ENCODE results near the gene ATG7. TPM values are rescaled to one million over a fixed set of nuclear protein-coding genes. Genes with fewer than 3 reads are reported as not detected.

The ATG7 gene
- polyA plus RNA-seq, 2 donors, result 5.8 to 13.1 TPM

DNA sequence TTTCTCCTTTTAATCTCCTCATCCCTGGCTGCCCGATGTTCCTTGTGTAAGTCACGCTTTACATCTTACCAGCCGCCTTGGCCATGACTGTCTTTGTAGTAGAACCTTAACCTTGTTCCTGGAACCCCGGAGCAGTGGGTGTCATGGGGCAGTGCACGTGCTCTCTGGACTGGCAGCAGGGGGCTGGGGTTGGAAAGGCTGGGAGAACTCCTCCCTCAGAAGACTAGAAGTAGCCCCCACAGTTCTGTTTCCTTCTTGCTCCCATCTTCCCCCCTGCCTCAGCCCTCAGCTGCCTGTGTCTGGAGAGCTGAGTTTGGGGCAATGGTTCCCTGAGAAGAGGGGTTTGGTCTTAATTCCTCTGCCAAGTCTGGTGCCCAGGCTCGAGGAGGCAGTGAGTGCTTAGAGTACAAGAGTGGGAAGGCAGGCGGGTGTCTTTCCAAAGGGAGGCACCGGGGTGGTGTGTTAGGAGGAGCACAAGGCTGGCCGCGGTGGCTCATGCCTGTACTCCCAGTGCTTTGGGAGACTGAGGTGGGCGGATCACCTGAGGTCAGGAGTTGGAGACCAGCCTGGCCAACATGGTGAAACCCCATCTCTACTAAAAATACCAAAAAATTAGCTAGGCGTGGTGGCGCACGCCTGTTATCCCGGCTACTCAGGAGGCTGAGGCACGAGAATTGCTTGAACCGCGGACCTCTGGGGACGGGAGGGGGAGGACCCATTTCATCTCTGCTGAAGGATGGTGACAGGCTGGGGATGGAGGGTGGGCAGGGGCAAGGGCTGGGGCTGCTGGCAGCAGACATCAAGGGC, 271.1 kb downstream of the ATG7 start:
- Histone ChIP-seq H3K9me3 (ENCODE audit: control insufficient read depth in 2 of 2, insufficient read depth in 1 of 2, low read depth in 1 of 2, low read length in 1 of 2) (no peaks in the 10 kb centered on the region), H3K4me1 (ENCODE audit: control insufficient read depth in 2 of 2, insufficient read depth in 2 of 2, low read length in 1 of 2) (peaks cover 0 to 2% of the 10 kb centered on the region in 2 donors), H3K4me3 (ENCODE audit: low read depth in 1 of 2, low read length in 2 of 2) (no peak overlapping the region), H3K36me3 (ENCODE audit: control insufficient read depth in 2 of 2, insufficient read depth in 2 of 2, low read length in 1 of 2) (no peaks in the 10 kb centered on the region), H3K27me3 (ENCODE audit: control insufficient read depth in 1 of 2, insufficient read depth in 2 of 2, low read length in 2 of 2) (no peaks in the 10 kb centered on the region), H3K27ac (ENCODE audit: low read depth in 2 of 2, low read length in 1 of 2) (no peak overlapping the region)
- 93 to 95% methylated on average over 19 of the region's 19 CpGs for WGBS, 2 donors

- H3K9me3 ChIP-seq (ENCODE audit: control insufficient read depth in 2 of 2, insufficient read depth in 1 of 2, low read depth in 1 of 2, low read length in 1 of 2), result no peaks in the 10 kb centered on the region
- no peak overlapping the region for H3K27ac ChIP-seq (ENCODE audit: low read depth in 2 of 2, low read length in 1 of 2)
- peaks cover 0 to 2% of the 10 kb centered on the region in 2 donors for H3K4me1 ChIP-seq (ENCODE audit: control insufficient read depth in 2 of 2, insufficient read depth in 2 of 2, low read length in 1 of 2)
- H3K4me3 ChIP-seq (ENCODE audit: low read depth in 1 of 2, low read length in 2 of 2), result no peak overlapping the region
- no peaks in the 10 kb centered on the region for H3K36me3 ChIP-seq (ENCODE audit: control insufficient read depth in 2 of 2, insufficient read depth in 2 of 2, low read length in 1 of 2)
- WGBS, 2 donors, result 91% methylated on average over 6 of the region's 6 CpGs
- H3K27me3 ChIP-seq (ENCODE audit: control insufficient read depth in 1 of 2, insufficient read depth in 2 of 2, low read length in 2 of 2), result no peaks in the 10 kb centered on the region
These were observed 271.8 kb downstream of the ATG7 start for GRCh38 chr3:11543948-11544387.

GRCh38 chr3:11544412-11545181, 272.4 kb downstream of the ATG7 start:
- H3K4me3 ChIP-seq (ENCODE audit: low read depth in 1 of 2, low read length in 2 of 2), result no peak overlapping the region
- peaks cover 2% of the 10 kb centered on the region in 2 donors for H3K4me1 ChIP-seq (ENCODE audit: control insufficient read depth in 2 of 2, insufficient read depth in 2 of 2, low read length in 1 of 2)
- H3K9me3 ChIP-seq (ENCODE audit: control insufficient read depth in 2 of 2, insufficient read depth in 1 of 2, low read depth in 1 of 2, low read length in 1 of 2), result no peaks in the 10 kb centered on the region
- no peak overlapping the region for H3K27ac ChIP-seq (ENCODE audit: low read depth in 2 of 2, low read length in 1 of 2)
- WGBS, 2 donors, result 75 to 77% methylated on average over 17 of the region's 17 CpGs
- H3K36me3 ChIP-seq (ENCODE audit: control insufficient read depth in 2 of 2, insufficient read depth in 2 of 2, low read length in 1 of 2), result no peaks in the 10 kb centered on the region
- H3K27me3 ChIP-seq (ENCODE audit: control insufficient read depth in 1 of 2, insufficient read depth in 2 of 2, low read length in 2 of 2), result no peaks in the 10 kb centered on the region

GRCh38 chr3:11545186-11545851, 273.1 kb downstream of the ATG7 start:
- Histone ChIP-seq H3K36me3 (ENCODE audit: control insufficient read depth in 2 of 2, insufficient read depth in 2 of 2, low read length in 1 of 2) (no peaks in the 10 kb centered on the region), H3K27me3 (ENCODE audit: control insufficient read depth in 1 of 2, insufficient read depth in 2 of 2, low read length in 2 of 2) (no peaks in the 10 kb centered on the region), H3K4me1 (ENCODE audit: control insufficient read depth in 2 of 2, insufficient read depth in 2 of 2, low read length in 1 of 2) (peaks cover 2% of the 10 kb centered on the region in 2 donors), H3K27ac (ENCODE audit: low read depth in 2 of 2, low read length in 1 of 2) (no peak overlapping the region), H3K9me3 (ENCODE audit: control insufficient read depth in 2 of 2, insufficient read depth in 1 of 2, low read depth in 1 of 2, low read length in 1 of 2) (no peaks in the 10 kb centered on the region), H3K4me3 (ENCODE audit: low read depth in 1 of 2, low read length in 2 of 2) (no peak overlapping the region)
- WGBS, 2 donors, result 78 to 80% methylated on average over 16 of the region's 16 CpGs

GRCh38 chr3:11546657-11547302, 274.6 kb downstream of the ATG7 start:
- Histone ChIP-seq H3K27me3 (ENCODE audit: control insufficient read depth in 1 of 2, insufficient read depth in 2 of 2, low read length in 2 of 2) (no peaks in the 10 kb centered on the region), H3K36me3 (ENCODE audit: control insufficient read depth in 2 of 2, insufficient read depth in 2 of 2, low read length in 1 of 2) (no peaks in the 10 kb centered on the region), H3K9me3 (ENCODE audit: control insufficient read depth in 2 of 2, insufficient read depth in 1 of 2, low read depth in 1 of 2, low read length in 1 of 2) (no peaks in the 10 kb centered on the region), H3K4me1 (ENCODE audit: control insufficient read depth in 2 of 2, insufficient read depth in 2 of 2, low read length in 1 of 2) (peaks cover 2% of the 10 kb centered on the region in 2 donors), H3K27ac (ENCODE audit: low read depth in 2 of 2, low read length in 1 of 2) (no peak overlapping the region), H3K4me3 (ENCODE audit: low read depth in 1 of 2, low read length in 2 of 2) (no peak overlapping the region)
- WGBS, 2 donors, result 92% methylated on average over 9 of the region's 9 CpGs

GRCh38 chr3:11547498-11547897, 275.3 kb downstream of the ATG7 start:
- Histone ChIP-seq H3K27me3 (ENCODE audit: control insufficient read depth in 1 of 2, insufficient read depth in 2 of 2, low read length in 2 of 2) (no peaks in the 10 kb centered on the region), H3K9me3 (ENCODE audit: control insufficient read depth in 2 of 2, insufficient read depth in 1 of 2, low read depth in 1 of 2, low read length in 1 of 2) (no peaks in the 10 kb centered on the region), H3K27ac (ENCODE audit: low read depth in 2 of 2, low read length in 1 of 2) (no peak overlapping the region), H3K4me1 (ENCODE audit: control insufficient read depth in 2 of 2, insufficient read depth in 2 of 2, low read length in 1 of 2) (peaks cover 0 to 2% of the 10 kb centered on the region in 2 donors), H3K36me3 (ENCODE audit: control insufficient read depth in 2 of 2, insufficient read depth in 2 of 2, low read length in 1 of 2) (no peaks in the 10 kb centered on the region), H3K4me3 (ENCODE audit: low read depth in 1 of 2, low read length in 2 of 2) (no peak overlapping the region)
- 91 to 94% methylated on average over 2 of the region's 2 CpGs for WGBS, 2 donors

GRCh38 chr3:11548721-11549131, 276.5 kb downstream of the ATG7 start:
- Histone ChIP-seq H3K27me3 (ENCODE audit: control insufficient read depth in 1 of 2, insufficient read depth in 2 of 2, low read length in 2 of 2) (no peaks in the 10 kb centered on the region), H3K4me1 (ENCODE audit: control insufficient read depth in 2 of 2, insufficient read depth in 2 of 2, low read length in 1 of 2) (peaks cover under 1 to 5% of the 10 kb centered on the region in 2 donors), H3K27ac (ENCODE audit: low read depth in 2 of 2, low read length in 1 of 2) (no peak overlapping the region), H3K4me3 (ENCODE audit: low read depth in 1 of 2, low read length in 2 of 2) (no peak overlapping the region), H3K36me3 (ENCODE audit: control insufficient read depth in 2 of 2, insufficient read depth in 2 of 2, low read length in 1 of 2) (no peaks in the 10 kb centered on the region), H3K9me3 (ENCODE audit: control insufficient read depth in 2 of 2, insufficient read depth in 1 of 2, low read depth in 1 of 2, low read length in 1 of 2) (no peaks in the 10 kb centered on the region)
- 46 to 47% methylated on average over 7 of the region's 7 CpGs for WGBS, 2 donors

GRCh38 chr3:11549580-11550140, 277.5 kb downstream of the ATG7 start:
- no peaks in the 10 kb centered on the region for H3K9me3 ChIP-seq (ENCODE audit: control insufficient read depth in 2 of 2, insufficient read depth in 1 of 2, low read depth in 1 of 2, low read length in 1 of 2)
- 84 to 89% methylated on average over 9 of the region's 9 CpGs for WGBS, 2 donors
- peaks cover 5 to 6% of the 10 kb centered on the region in 2 donors for H3K4me1 ChIP-seq (ENCODE audit: control insufficient read depth in 2 of 2, insufficient read depth in 2 of 2, low read length in 1 of 2)
- peaks cover 1 to 7% of the 10 kb centered on the region in 2 donors for H3K36me3 ChIP-seq (ENCODE audit: control insufficient read depth in 2 of 2, insufficient read depth in 2 of 2, low read length in 1 of 2)
- no peak overlapping the region for H3K27ac ChIP-seq (ENCODE audit: low read depth in 2 of 2, low read length in 1 of 2)
- no peaks in the 10 kb centered on the region for H3K27me3 ChIP-seq (ENCODE audit: control insufficient read depth in 1 of 2, insufficient read depth in 2 of 2, low read length in 2 of 2)
- H3K4me3 ChIP-seq (ENCODE audit: low read depth in 1 of 2, low read length in 2 of 2), result no peak overlapping the region

DNA sequence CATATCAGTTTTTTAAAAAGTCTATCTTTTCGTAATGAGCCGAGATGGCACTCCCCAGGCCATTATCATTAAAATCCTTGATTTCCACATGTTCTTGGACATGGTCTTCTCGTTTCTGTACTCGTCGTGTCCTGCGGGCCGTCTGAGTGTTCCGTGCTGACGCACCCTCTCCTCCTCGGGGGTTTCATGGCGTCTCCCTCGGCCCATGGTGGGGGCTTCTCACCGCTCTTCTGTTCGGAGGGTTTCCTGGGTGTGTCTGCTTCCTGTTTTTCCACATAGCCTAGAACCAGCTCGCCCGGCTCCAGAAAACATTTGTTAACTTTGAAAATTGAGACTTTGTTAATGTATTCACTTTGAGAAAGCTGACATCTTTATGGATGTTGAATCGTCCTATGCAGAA, 278.8 kb downstream of the ATG7 start:
- Histone ChIP-seq H3K4me1 (ENCODE audit: control insufficient read depth in 2 of 2, insufficient read depth in 2 of 2, low read length in 1 of 2) (peaks cover 5 to 16% of the 10 kb centered on the region in 2 donors), H3K4me3 (ENCODE audit: low read depth in 1 of 2, low read length in 2 of 2) (no peak overlapping the region), H3K27ac (ENCODE audit: low read depth in 2 of 2, low read length in 1 of 2) (no peak overlapping the region), H3K9me3 (ENCODE audit: control insufficient read depth in 2 of 2, insufficient read depth in 1 of 2, low read depth in 1 of 2, low read length in 1 of 2) (no peaks in the 10 kb centered on the region), H3K27me3 (ENCODE audit: control insufficient read depth in 1 of 2, insufficient read depth in 2 of 2, low read length in 2 of 2) (no peaks in the 10 kb centered on the region), H3K36me3 (ENCODE audit: control insufficient read depth in 2 of 2, insufficient read depth in 2 of 2, low read length in 1 of 2) (peaks cover 4 to 18% of the 10 kb centered on the region in 2 donors)
- WGBS, 2 donors, result 84 to 87% methylated on average over 17 of the region's 17 CpGs
